ENCODE results near the gene IL17D. TPM values are rescaled to one million over a fixed set of nuclear protein-coding genes. Genes with fewer than 3 reads are reported as not detected.

The IL17D gene
- total RNA-seq, 1 experiment from 2014 or later: 1.2 TPM

- no peak overlapping the region for H4K5ac ChIP-seq (ENCODE audit: insufficient read length, low read depth, low read length)
- H3K4me1 ChIP-seq (ENCODE audit: insufficient read depth, low read length): no peaks in the 10 kb centered on the region
- H3K27ac Mint-ChIP-seq: no peak overlapping the region
- no peak overlapping the region for H3T11ph ChIP-seq (ENCODE audit: low read length)
- H3K79me2 ChIP-seq (ENCODE audit: insufficient read depth, low read length): no peaks in the 10 kb centered on the region
- no peak overlapping the region for H2BK12ac ChIP-seq (ENCODE audit: insufficient read length, low read depth, low read length)
- no peak overlapping the region for H3K27ac ChIP-seq (ENCODE audit: insufficient read length, low read depth, low read length)
- H3K4ac ChIP-seq (ENCODE audit: low read depth, low read length): no peak overlapping the region
- H2BK120ac ChIP-seq (ENCODE audit: low read depth, low read length, poor library complexity, severe bottlenecking): no peak overlapping the region
- no peaks in the 10 kb centered on the region for H4K20me1 ChIP-seq (ENCODE audit: control insufficient read depth, insufficient read depth, insufficient read length)
- H3K23me2 ChIP-seq (ENCODE audit: insufficient read length, low read depth, low read length, poor library complexity, severe bottlenecking): no peaks in the 10 kb centered on the region
- no peak for TF ChIP-seq CTCF (conservative IDR thresholded peaks at IDR 0.05)
- H3K14ac ChIP-seq (ENCODE audit: insufficient read depth, low read length): no peak overlapping the region
- no peak overlapping the region for H2AFZ ChIP-seq (ENCODE audit: low read length)
- H3K36me3 Mint-ChIP-seq (ENCODE audit: insufficient read depth in 1 of 3, low read depth in 3 of 3): peaks cover 8 to 11% (median 9%) of the 10 kb centered on the region in 3 experiments; a peak in 5 of 7 replicates
- H3K27me3 ChIP-seq (ENCODE audit: insufficient read depth, low read length): no peaks in the 10 kb centered on the region
- H3K9me3 Mint-ChIP-seq: peaks cover 14 to 17% of the 10 kb centered on the region in 2 experiments
- WGBS (ENCODE audit: extremely low coverage, insufficient read length, low lambda C conversion rate): no CpG with 5 or more reads among the region's 3 CpGs
- no peak overlapping the region for H3K23ac ChIP-seq (ENCODE audit: insufficient read length, low read depth, low read length)
- H3K4me3 Mint-ChIP-seq: no peak overlapping the region
- no peak overlapping the region for H2BK5ac ChIP-seq (ENCODE audit: insufficient read length, low read length)
- no peak overlapping the region for H2BK15ac ChIP-seq (ENCODE audit: low read depth, low read length)
- no peak overlapping the region for H2AK5ac ChIP-seq (ENCODE audit: insufficient read length, low read length)
- H3K18ac ChIP-seq (ENCODE audit: insufficient read length, low read depth, low read length): no peak overlapping the region
- H3K9ac ChIP-seq (ENCODE audit: extremely low read depth, insufficient read length, low read length): no peak overlapping the region
- H3K4me2 ChIP-seq (ENCODE audit: insufficient read depth, insufficient read length, low read length): no peak overlapping the region
- H3K79me1 ChIP-seq (ENCODE audit: insufficient read depth, low read depth, low read length, poor library complexity, severe bottlenecking): no peaks in the 10 kb centered on the region
- H4K8ac ChIP-seq (replicated peaks; ENCODE audit: insufficient read length, low read depth, low read length): no peak overlapping the region
- H3K56ac ChIP-seq (ENCODE audit: insufficient read length, low read depth, low read length): no peak overlapping the region
- H3K27me3 Mint-ChIP-seq (ENCODE audit: low read depth): no peaks in the 10 kb centered on the region
- no peaks in the 10 kb centered on the region for H3K9me3 ChIP-seq (ENCODE audit: control insufficient read depth, low read depth, low read length)
- no peak for DNase-seq
- H2BK20ac ChIP-seq (ENCODE audit: low read depth, low read length, poor library complexity, severe bottlenecking): no peak overlapping the region
- H3K4me1 Mint-ChIP-seq: peaks cover 10 to 24% of the 10 kb centered on the region in 2 experiments
- H4K91ac ChIP-seq (ENCODE audit: insufficient read length, low read depth, low read length): no peak overlapping the region
Observed at GRCh38 chr13:20760872-20761271, 57.4 kb downstream of the IL17D start.

Measured in H9 (cell line).